Gastrocnemius medialis (tissue), 4 donors: ENCODE data around the gene KIAA1217.

ENCODE experiments used
- CTCF ChIP-seq, 5 experiments: fragments of 450-650 bp in 3 of 5; fragments of 200-600 bp in 2 of 5; sonication (generic) in 2 of 5; IDR thresholded peaks in 4 of 5; conservative IDR thresholded peaks in 1 of 5; 1 replicate in 4 of 5; 2 replicates in 1 of 5; pipeline ENCODE4 v1.5.1; 2016 to 2019; ENCODE audit warnings: antibody characterized with exemption in 5 of 5, mild to moderate bottlenecking in 3 of 5, moderate library complexity in 3 of 5
- POLR2A ChIP-seq, 2 donors: fragments of 450-650 bp; IDR thresholded peaks; one replicate each; pipeline ENCODE4 v1.6.1; 2017; ENCODE audit warnings: antibody characterized with exemption in 2 of 2, mild to moderate bottlenecking in 2 of 2, moderate library complexity in 2 of 2

GRCh38 chr10:24320373-24320772 lies 111.4 kb downstream of the KIAA1217 start:
- no peak for TF ChIP-seq CTCF (IDR thresholded peaks at IDR 0.05 in 4 of 5, conservative IDR thresholded peaks at IDR 0.05 in 1 of 5)
- no peak for TF ChIP-seq POLR2A (IDR thresholded peaks at IDR 0.05)
